ENCODE data around the gene YAP1.
"Not testable (repeated sequence)": the region's sequence is repeated elsewhere in the genome, so short reads cannot be mapped to it uniquely, and the experiment has no call there.

YAP1 gene

DNA sequence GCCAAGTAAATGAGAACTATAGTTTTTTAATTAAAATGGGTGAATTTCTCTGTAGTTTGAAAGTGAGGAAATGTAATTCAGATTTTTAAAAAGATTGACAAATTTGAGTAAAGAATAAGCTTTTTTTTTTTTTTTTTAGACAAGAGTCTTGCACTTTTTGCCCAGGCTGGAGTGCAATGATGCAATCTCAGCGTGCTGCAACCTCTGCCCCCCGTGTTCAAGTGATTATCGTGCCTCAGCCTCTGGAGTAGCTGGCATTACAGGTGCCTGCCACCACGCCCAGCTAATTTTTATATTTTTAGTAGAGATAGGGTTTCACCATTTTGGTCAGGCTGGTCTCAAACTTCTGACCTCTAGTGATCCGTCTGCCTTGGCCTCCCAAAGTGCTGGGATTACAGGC lies 90.1 kb downstream of the YAP1 start:
- DNase-seq (ENCODE audit: low read depth): not testable (repeated sequence)

DNA sequence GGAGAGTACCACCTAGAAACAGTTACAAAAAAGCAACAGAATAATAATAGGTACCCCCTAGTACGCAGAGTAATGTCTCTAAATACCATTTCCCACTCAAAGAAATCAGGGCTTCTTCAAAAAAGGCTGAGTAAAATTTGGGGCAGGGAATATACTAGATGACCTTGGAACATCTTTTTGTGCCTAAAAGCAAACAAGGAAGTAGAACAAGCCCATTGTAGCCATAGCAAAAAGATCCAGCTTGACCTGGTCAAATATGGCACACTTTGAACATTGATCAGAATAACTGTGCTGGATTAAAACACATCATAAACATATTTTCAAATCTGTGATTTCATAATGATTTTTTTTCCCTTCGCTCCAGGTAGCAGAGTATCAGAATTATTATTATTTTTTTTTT lies 91.5 kb downstream of the YAP1 start:
- no peak for DNase-seq (ENCODE audit: low read depth)

DNA sequence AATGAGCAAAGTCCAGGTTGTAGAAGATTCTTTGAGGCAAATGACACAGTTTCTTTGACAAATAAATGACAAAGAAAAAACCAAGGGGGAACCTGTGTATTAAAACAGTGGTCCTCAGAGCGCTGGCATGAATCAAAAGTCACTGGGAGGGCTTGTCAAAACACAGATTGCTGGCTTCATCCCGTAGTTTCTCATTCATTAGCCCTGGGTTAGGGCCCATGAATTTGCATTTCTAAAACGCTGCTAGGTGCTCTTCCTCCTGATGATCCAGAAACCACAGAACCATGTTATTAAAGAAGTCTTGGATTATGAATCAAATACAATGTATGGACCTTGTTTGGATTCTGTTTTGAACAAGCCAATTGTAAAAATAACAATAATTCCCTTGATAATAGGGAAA lies 92.7 kb downstream of the YAP1 start:
- DNase-seq (ENCODE audit: low read depth): no peak

DNA sequence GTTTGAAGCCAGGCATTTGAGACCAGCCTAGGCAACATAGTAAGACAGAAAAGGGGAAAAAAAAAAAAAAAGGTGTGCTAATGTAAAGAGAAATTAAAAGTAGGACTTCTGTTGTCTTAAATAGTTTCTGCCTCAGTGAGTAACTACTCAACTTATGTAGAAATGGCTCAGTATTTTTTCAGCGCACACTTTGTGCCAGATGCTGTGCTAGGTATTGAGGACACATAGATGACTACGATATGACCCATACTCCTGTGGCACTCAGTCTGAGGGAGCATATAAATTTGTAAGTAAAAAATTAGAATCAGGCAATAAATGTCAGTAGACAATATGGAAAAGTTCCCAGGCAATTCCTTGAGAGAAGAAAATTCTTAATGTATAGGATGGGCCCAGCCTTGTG lies 93.9 kb downstream of the YAP1 start:
- DNase-seq (ENCODE audit: low read depth): no peak

DNA sequence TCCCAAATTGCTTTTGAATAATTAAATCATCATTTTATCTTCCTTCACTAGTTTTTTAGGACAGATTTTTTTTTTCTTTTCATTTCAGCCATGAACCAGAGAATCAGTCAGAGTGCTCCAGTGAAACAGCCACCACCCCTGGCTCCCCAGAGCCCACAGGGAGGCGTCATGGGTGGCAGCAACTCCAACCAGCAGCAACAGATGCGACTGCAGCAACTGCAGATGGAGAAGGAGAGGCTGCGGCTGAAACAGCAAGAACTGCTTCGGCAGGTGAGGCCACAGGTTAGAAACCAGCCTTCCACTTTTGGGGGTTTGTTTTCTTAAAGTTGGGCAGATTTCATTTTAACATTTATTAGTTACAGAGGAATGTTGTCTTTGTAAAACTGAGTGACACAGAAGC lies 95.6 kb downstream of the YAP1 start:
- DNase-seq (ENCODE audit: low read depth): no peak

DNA sequence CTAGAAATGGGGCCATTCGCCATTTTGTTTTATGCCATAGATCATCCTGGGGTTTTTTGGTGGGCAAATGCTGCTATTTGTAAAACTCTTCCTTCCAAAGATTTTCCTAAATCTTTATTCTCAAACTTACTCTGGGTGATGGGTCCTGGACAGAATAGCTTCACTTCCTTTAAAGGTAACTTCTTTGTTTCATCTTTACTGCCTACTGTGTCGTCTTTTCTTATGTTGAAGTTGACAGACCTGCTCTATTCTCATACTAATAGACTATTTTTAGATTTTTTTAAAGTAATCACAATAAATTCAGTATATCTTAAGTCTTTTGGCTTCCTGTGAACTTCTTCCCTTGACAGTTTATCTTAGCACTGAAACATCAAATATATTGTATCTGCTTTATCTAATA lies 98.6 kb downstream of the YAP1 start:
- no peak for DNase-seq (ENCODE audit: low read depth)

DNA sequence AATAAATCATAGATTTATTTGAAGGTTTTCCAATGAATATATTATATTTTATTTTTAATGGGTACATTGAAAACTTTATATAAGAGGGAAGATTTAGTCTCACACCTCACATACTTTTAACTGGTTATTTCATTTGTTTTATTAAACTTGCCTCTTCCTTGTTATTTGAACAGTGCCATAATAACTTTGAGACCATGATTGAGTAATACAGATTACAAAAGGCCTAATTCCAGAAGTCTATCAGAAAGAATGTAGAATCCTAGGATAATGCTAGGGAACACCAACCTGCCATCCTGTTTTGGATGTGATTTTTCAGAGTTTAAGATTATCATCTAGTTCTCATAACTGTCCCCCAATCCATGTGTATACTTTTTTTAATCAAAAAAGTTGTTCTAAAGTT lies 104.4 kb downstream of the YAP1 start:
- DNase-seq (ENCODE audit: low read depth): no peak

DNA sequence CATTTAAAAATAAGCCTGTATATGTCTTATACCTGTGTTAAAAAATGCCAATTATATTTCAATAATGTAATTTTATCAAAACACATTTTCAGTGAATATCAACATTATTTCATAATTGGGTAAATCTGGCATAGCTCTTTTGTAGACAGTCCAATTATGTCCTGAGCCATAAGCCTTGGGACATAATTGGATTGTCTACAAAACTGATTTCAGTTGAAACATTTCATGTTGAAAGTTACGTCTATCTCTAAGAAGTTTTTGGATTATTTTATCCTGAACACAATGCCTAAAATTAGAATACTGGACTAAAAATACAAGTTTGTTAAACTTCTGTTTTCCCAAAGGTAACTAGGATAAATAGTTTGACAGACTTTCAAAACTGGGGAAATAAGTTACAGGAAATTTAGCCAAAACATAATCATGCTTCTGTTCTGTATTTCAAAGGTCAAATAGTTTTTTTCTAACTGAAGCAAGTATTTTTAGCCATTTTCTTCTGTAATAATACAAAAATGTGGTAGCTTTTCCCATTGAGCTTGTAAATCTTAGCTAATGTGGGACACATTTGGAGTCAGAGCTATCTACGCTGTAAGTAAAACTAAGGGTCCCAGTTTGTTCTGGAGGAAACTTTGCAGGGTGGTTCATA lies 106.3 kb downstream of the YAP1 start:
- no peak for DNase-seq (ENCODE audit: low read depth)

DNA sequence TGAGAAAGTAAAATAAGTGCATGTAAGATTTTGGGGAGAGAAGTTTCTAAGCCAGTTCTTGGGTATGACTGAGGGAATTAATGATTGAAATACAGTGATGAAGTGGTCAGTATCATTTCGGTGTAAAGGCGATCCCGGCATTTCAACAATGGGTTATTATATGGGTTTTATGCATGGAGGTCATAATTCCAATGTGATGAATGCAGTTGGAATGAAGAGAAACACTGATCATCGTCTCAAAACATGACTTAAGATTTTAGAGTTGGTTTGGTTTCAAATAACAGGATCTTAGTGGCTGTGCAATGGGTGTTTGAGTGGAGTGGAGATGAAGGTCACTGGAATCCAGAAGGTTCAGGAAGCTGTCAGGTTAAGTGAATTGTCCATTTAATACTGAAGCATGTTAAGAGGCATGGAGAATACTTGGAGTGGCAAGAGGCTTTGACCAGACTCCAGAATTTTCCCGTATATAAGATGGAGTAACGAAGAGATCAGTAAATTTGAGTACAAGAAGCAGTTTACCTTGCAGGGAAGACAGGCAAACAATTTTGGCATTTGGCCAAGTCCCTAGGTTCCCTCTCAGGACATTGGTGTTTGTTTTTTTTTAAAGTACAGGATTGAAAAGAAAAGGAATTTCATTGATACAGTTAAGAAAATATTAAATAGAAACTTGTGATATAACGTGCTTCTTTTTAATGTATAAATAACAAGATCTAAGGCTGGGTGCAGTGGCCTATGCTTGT lies 110.7 kb downstream of the YAP1 start:
- no peak for DNase-seq (ENCODE audit: low read depth)

DNA sequence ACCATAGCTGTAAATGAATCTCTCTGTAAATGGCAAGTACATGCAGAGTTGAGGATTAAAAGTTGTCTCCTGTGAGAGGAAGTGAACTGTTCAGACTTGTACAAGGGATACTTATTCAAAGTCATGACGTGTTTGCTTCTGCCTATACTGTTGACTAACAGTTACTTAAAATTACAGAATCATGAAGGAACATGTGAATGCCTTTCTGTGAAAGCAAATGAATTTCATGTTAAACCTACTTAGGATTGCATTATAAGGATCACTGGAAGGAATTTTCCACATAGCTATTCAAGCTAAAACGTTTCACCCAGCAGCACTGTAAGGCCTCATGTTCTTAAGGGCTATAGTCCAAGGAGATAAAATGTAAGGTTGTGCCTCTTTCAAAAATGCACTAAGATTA lies 113.6 kb downstream of the YAP1 start:
- DNase-seq (ENCODE audit: low read depth): no peak

DNA sequence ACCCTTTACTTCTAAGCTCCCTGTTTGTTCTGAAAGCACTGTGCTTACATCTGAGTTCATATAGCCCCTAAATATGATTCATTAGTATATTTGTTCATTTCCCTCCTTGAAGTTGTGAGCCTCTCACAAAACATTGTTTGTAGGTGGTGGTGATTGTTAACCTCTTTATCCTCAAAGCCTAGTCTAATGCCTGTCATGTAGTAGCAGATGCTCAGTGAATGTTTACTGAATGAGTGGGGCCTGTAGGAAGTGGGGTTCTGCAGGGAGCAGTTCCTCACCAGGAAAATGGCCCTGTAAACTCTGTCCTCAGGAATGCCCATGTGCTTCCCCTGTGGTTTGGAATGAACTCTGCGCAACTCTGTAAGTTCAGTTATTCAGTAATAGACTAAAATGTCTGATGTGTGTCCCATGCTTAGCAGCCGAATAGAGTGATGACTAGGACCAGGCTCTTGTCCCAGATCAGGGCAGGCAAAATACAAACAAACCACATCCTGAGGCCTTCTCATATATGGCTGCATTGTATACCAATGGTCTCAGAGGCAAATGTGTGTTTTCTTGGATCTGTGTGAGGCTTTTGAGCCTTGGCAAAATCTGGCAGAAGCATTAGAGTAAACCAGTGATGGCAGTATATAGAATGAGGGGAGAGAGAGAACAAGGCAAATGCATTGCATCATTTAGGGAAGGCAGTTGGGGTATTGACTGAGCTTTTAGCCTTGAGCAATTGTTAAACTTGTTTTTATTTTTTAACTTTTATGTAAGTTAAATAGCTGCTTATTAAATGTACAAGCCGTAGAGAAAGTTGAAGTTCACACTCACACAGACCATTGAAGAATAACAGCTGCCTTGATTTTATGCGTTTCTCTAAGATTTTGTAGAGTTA lies 115.7 kb downstream of the YAP1 start:
- no peak for DNase-seq (ENCODE audit: low read depth)

DNA sequence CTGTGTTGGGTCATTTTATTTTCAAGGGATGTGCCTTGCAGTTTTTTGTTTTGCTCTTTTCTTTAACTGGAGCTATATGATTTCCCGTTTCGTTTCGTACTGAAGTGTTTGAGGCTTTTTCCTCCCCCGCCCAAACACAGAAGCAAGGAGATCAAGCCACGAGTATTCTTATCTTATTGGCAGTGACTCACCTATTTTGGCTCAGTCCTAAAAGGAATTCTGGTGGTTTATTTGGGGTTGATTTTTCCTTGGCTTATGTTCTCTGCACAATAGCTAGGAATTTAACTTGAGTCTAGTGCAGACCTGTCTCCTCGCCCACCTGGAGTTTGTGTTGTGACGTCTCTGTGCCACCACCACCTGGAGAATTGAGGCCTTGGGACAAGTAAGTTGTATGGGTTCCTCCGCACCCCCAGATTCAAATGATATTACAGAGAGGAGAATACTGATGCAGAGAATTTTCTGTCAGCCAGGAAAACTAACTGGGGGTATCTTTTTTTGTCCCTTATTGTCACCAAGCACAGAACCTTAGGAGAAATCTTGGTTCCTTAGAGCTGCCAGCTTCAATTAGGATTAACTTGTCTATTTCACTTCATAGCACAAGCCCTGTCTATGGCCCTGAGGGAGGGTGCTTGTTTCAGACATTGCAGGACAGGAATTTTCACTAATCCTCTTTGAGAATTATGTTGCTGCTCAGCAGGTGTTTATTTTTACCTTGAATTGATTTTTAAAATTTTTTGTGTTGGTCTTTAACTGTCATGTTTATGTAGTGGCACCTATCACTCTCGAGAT lies 116.6 kb downstream of the YAP1 start:
- DNase-seq (ENCODE audit: low read depth): no peak

DNA sequence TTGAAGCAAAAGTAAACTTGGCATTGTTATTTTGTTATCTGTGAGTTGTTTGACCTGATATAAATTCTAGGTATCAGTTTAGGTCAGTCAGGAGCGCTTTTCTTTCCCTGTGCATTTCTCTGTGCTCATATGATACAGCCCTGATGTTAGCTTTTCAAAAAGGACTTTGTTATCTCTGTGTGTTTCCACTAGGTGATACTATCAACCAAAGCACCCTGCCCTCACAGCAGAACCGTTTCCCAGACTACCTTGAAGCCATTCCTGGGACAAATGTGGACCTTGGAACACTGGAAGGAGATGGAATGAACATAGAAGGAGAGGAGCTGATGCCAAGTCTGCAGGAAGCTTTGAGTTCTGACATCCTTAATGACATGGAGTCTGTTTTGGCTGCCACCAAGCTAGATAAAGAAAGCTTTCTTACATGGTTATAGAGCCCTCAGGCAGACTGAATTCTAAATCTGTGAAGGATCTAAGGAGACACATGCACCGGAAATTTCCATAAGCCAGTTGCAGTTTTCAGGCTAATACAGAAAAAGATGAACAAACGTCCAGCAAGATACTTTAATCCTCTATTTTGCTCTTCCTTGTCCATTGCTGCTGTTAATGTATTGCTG lies 119.4 kb downstream of the YAP1 start:
- no peak for DNase-seq (ENCODE audit: low read depth)

DNA sequence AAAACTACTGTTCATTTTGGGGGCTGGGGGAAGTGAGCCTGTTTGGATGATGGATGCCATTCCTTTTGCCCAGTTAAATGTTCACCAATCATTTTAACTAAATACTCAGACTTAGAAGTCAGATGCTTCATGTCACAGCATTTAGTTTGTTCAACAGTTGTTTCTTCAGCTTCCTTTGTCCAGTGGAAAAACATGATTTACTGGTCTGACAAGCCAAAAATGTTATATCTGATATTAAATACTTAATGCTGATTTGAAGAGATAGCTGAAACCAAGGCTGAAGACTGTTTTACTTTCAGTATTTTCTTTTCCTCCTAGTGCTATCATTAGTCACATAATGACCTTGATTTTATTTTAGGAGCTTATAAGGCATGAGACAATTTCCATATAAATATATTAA lies 119.9 kb downstream of the YAP1 start:
- no peak for DNase-seq (ENCODE audit: low read depth)

DNA sequence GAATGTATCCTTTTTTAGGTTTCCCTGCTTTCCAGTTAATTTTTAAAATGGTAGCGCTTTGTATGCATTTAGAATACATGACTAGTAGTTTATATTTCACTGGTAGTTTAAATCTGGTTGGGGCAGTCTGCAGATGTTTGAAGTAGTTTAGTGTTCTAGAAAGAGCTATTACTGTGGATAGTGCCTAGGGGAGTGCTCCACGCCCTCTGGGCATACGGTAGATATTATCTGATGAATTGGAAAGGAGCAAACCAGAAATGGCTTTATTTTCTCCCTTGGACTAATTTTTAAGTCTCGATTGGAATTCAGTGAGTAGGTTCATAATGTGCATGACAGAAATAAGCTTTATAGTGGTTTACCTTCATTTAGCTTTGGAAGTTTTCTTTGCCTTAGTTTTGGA lies 120.7 kb downstream of the YAP1 start:
- no peak for DNase-seq (ENCODE audit: low read depth)

DNA sequence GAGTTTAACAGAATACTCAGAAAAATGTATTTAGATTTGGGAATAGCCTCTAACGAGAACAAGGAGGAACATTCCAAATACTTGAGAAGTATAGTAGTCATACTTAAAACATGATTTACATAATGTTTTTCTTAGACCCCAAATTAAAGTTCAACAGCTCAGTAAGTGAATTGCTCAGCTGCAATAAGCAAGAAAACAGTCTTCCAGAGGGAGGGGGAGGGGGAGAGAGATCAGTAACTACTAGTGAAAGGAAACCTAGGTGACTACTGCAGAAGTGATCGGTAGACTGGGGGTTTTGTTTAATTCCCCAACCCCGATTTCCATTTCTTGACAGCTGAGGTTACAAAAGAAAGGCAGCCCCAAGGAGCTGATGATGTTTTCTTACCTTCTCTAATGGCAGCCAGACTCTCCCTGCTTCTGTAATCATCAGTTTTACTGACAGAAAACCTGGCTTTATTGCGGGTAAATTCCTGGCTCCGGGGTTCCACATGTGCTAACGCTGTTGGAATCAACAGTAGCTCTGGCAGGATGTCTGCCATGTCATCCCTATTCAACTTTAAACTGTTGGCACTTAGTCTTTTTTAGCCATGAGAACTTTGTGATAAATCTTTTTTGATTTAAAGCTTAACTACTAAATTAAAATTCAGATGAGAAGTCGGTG lies 124.7 kb downstream of the YAP1 start:
- no peak for DNase-seq (ENCODE audit: low read depth)

DNA sequence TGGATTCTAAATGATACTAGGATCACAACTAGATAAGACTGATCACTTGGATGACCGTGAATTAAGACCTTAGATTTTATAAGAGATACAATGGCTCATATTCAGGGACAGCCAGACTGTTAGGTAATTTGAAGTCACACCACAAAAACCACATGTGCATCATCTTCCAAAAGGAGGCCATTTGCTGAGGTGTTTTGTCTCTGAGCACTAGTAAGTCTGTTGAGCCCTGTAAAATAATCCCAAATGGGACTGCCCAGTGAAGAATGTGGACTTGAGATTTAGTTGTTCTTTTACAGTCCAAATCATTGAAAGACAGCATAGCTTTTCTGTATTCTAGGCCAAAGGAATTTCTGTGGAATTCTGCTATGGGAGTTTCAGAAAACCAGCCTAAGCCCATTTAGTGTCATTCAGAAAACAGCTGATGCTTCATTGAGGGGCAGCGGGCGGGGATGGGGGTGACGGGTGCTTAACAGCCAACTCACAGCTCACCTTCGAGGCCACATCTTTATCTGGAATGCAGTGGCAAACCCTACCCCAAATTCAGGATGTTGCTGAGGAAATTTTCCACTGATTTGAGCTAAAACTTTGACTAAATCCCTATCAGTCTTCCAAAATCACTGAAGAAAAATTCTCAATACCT lies 127.0 kb downstream of the YAP1 start:
- DNase-seq (ENCODE audit: low read depth): no peak

DNA sequence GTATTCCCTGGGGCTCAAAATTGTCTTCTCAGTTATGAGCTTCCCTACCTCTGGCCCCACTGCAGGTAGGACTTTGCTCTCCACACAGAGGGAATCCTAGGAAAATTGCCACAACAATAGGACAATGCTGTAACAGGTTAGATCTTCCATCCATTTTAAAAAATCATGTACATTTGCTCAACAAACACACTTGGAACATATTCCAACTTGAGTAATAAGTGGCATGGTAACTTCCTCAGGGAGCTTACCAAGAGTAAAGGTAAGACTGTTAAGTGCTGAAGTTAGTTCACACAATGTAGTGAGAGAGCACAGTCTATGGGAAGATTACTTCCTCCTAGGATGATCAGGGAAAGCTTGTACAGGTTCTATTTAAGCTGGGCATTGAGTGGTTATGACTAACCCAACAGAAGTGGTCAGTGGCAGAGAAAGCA lies 128.2 kb downstream of the YAP1 start:
- DNase-seq (ENCODE audit: low read depth): no peak

DNA sequence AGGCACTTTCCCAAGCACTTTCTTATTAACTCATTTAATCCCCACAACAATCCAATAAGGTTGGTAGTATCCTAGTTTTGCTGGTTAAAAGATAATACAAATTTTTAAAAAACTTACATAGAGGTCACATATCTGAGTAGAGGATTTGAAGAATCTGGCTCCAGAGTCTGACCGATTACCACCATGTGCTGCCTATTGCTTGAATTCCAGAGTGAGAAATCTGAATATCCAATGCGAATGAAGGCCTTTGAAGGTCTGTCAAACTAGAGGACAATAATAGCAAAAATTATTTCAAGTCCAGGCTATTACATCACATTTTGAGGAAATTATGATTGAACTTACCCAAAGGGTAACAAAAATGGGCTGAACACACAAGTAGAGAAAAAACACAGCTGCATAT lies 129.2 kb downstream of the YAP1 start:
- DNase-seq (ENCODE audit: low read depth): no peak

DNA sequence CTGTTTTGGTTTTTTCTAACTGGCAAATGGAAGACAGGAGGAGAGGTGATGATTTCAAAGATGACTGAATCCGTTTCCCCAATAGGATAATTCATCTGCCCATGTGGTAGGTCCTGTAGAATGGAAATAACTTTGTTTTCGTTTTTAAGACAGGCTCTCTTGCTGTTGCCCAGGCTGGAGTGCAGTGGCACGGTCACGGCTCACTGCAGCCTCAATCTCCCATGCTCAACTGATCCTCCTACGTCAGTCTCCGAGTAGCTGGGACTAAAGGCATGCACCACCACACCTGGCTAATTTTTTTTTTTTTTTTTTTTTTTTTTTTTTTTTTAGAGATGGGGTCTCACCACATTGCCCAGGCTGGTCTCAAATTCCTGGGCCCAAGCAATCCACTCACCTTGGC lies 129.7 kb downstream of the YAP1 start:
- no peak for DNase-seq (ENCODE audit: low read depth)

DNA sequence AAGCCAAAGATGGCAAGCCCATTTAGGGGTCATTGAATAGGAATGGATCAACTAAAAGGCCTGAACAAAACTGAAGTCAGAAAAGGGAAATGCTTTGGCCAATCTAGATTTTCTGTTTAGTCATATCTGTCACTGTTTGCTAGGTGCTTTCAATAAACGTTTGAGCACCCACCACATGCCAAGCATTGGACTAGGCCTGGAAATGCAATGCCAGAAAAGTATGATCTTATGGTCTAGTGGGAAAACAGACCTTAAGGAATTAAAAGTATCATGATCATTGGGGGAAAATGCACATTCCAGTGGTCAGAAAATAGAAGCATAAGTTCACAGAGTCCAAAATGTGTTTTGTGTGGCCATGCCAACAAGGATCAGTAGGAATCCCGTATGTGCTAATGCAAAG lies 130.3 kb downstream of the YAP1 start:
- DNase-seq (ENCODE audit: low read depth): no peak
